GM20000 (cell line): ENCODE measurements around the gene SF3B3.
"Not testable (repeated sequence)": the region's sequence is repeated elsewhere in the genome, so short reads cannot be mapped to it uniquely, and the experiment has no call there.

Experiments
- DNase-seq: peaks from one replicate; pipeline ENCODE4 v3.0.0; 2012; ENCODE audit warnings: low spot score
- CTCF ChIP-seq: IDR thresholded peaks from 2 replicates; pipeline ENCODE4 v1.5.1; 2012; ENCODE audit warnings: mild to moderate bottlenecking, control low read depth; ENCODE audit errors: extremely low read depth, missing control alignments

Gene SF3B3

GRCh38 chr16:70529051-70529777 lies 5.6 kb downstream of the SF3B3 start:
- no peak for DNase-seq
- no peak for TF ChIP-seq CTCF

GRCh38 chr16:70529954-70530353 lies 6.3 kb downstream of the SF3B3 start:
- DNase-seq = not testable (repeated sequence)

GRCh38 chr16:70534971-70535370 lies 11.4 kb downstream of the SF3B3 start:
- DNase-seq = no peak
- no peak for TF ChIP-seq CTCF

GRCh38 chr16:70540994-70541393 lies 17.4 kb downstream of the SF3B3 start:
- no peak for DNase-seq
- no peak for TF ChIP-seq CTCF

GRCh38 chr16:70544548-70544947 lies 20.9 kb downstream of the SF3B3 start:
- no peak for TF ChIP-seq CTCF
- no peak for DNase-seq

GRCh38 chr16:70548936-70549335 lies 25.3 kb downstream of the SF3B3 start:
- TF ChIP-seq CTCF = no peak

GRCh38 chr16:70550082-70550481 lies 26.5 kb downstream of the SF3B3 start:
- DNase-seq = no peak
- TF ChIP-seq CTCF = no peak

More at GRCh38 chr16:70548936-70549335, 25.3 kb downstream of the SF3B3 start:
- DNase-seq = no peak

- DNase-seq = no peak
- TF ChIP-seq CTCF = no peak
Observed at GRCh38 chr16:70551788-70552187, 28.2 kb downstream of the SF3B3 start.
